HCT116 (cell line): ENCODE results near the gene PRKN. TPM values are rescaled to one million over a fixed set of nuclear protein-coding genes. Genes with fewer than 3 reads are reported as not detected.

Experiments used
- ATAC-seq: fragments of 200-7000 bp; cut with Tn5 transposase; 2 replicates; pipeline ENCODE4 v1.9.1; 2020; ENCODE audit warnings: mild to moderate bottlenecking, moderate library complexity
- BruUV-seq: library from RNA; stranded (reverse); fragments of 400-500 nt; replicated peaks from 2 replicates; lab custom pipeline; 2021; lab: Mats Ljungman, UMichigan
- CTCF ChIA-PET: fragments of 300-600 bp; sonication (Branson Sonifier 250); formaldehyde crosslinking; loops from one replicate; lab custom pipeline; 2021; ENCODE audit warnings: antibody characterized with exemption; lab: Charles Lee
- POLR2A ChIA-PET: fragments of 300-600, 350-600 bp; sonication (Branson Sonifier 250); formaldehyde crosslinking; loops from one replicate; lab custom pipeline; 2021; ENCODE audit warnings: antibody characterized with exemption; lab: Charles Lee
- RAD21 ChIA-PET, 2 experiments: fragments of 300-600 bp; sonication (Branson Sonifier 250); formaldehyde crosslinking; loops; one replicate each; lab custom pipeline; 2023; ENCODE audit warnings: low total read pairs in 2 of 2; ENCODE audit not compliant: uncharacterized antibody in 2 of 2, unreplicated experiment in 2 of 2, low non-redundant PET in 1 of 2; lab: Charles Lee
- DNase-seq: peaks from one replicate; pipeline ENCODE4 v3.0.0-alpha.2; 2010; ENCODE audit warnings: low read depth, low spot score
- H2AFZ ChIP-seq: fragments of 200-600 bp; shearing (Covaris generic), sonication (generic); 2 replicates; pipeline ENCODE4 v1.6.1; 2017; ENCODE audit warnings: low read depth, mixed run types, mixed read lengths, antibody characterized with exemption, low read length; ENCODE audit not compliant: poor library complexity, severe bottlenecking
- H3K27ac ChIP-seq: 2 replicates; pipeline ENCODE4 v1.5.1; 2012; ENCODE audit warnings: low read depth, low read length
- H3K27me3 ChIP-seq: fragments of 200-600 bp; sonication (generic); 2 replicates; pipeline ENCODE4 v1.6.1; 2016; ENCODE audit warnings: mixed run types, low read length, mixed read lengths; ENCODE audit not compliant: insufficient read depth
- H3K36me3 ChIP-seq, 2 experiments: fragments of 200-500 bp in 1 of 2; fragments of 200-600 bp in 1 of 2; sonication (Bioruptor generic) in 1 of 2; sonication (generic) in 1 of 2; 2 replicates each; pipeline versions ENCODE4 v1.5.1 to v1.6.1; 2014 to 2016; ENCODE audit warnings: low read length in 2 of 2, inconsistent platforms in 1 of 2, mixed read lengths in 1 of 2, mixed run types in 1 of 2; ENCODE audit not compliant: insufficient read depth in 2 of 2, control insufficient read depth in 1 of 2
- H3K4me1 ChIP-seq, 2 experiments: fragments of 200-600 bp in 1 of 2; sonication (generic) in 1 of 2; 2 replicates each; pipeline versions ENCODE4 v1.5.1 to v1.6.1; 2012 to 2017; ENCODE audit warnings: low read length in 2 of 2, inconsistent platforms in 1 of 2, mild to moderate bottlenecking in 1 of 2, mixed read lengths in 1 of 2, mixed run types in 1 of 2, moderate library complexity in 1 of 2; ENCODE audit not compliant: insufficient read depth in 2 of 2, control insufficient read depth in 1 of 2
- H3K4me2 ChIP-seq: fragments of 200-600 bp; sonication (generic); 2 replicates; pipeline ENCODE4 v1.6.1; 2017; ENCODE audit warnings: mixed run types, low read length, mixed read lengths
- H3K4me3 ChIP-seq, 2 experiments: fragments of 200-600 bp in 1 of 2; sonication (generic) in 1 of 2; replicated peaks in 1 of 2; 2 replicates each; pipeline ENCODE4 v1.5.1; 2011 to 2016; ENCODE audit warnings: low read length in 2 of 2, control low read depth in 1 of 2, low read depth in 1 of 2, mild to moderate bottlenecking in 1 of 2, mixed read lengths in 1 of 2, mixed run types in 1 of 2
- H3K79me2 ChIP-seq: fragments of 200-600 bp; sonication (generic); 2 replicates; pipeline ENCODE4 v1.6.1; 2017; ENCODE audit warnings: mild to moderate bottlenecking, mixed run types, low read length, moderate library complexity, mixed read lengths; ENCODE audit not compliant: insufficient read depth
- H3K9ac ChIP-seq: fragments of 200-600 bp; sonication (generic); 2 replicates; pipeline ENCODE4 v1.6.1; 2016; ENCODE audit warnings: low read length, mixed read lengths
- H3K9me2 ChIP-seq: fragments of 200-600 bp; sonication (generic), shearing (Covaris generic); 2 replicates; pipeline ENCODE4 v1.6.1; 2017; ENCODE audit warnings: mixed run types, mild to moderate bottlenecking, moderate library complexity; ENCODE audit not compliant: insufficient read depth
- H3K9me3 ChIP-seq, 2 experiments: fragments of 200-500 bp in 1 of 2; fragments of 200-600 bp in 1 of 2; sonication (Bioruptor generic) in 1 of 2; sonication (generic) in 1 of 2; 2 replicates each; pipeline ENCODE4 v1.6.1; 2014 to 2017; ENCODE audit warnings: low read length in 2 of 2, mixed read lengths in 2 of 2, inconsistent platforms in 1 of 2, low read depth in 1 of 2, mild to moderate bottlenecking in 1 of 2, mixed run types in 1 of 2, moderate library complexity in 1 of 2; ENCODE audit not compliant: control insufficient read depth in 1 of 2, insufficient read depth in 1 of 2
- H4K20me1 ChIP-seq: fragments of 200-600 bp; sonication (generic), shearing (Covaris generic); 2 replicates; pipeline ENCODE4 v1.6.1; 2017; ENCODE audit warnings: mixed run types, mild to moderate bottlenecking, moderate library complexity; ENCODE audit not compliant: insufficient read depth
- CBX3 ChIP-seq: IDR thresholded peaks from 2 replicates; pipeline ENCODE4 v1.6.1; 2012; ENCODE audit warnings: low read depth
- ELF1 ChIP-seq: IDR thresholded peaks from 2 replicates; pipeline ENCODE4 v1.6.1; 2012; ENCODE audit warnings: low read depth, borderline replicate concordance
- EZH2 ChIP-seq: fragments of 200-600 bp; sonication (generic); IDR thresholded peaks from 2 replicates; pipeline ENCODE4 v1.6.1; 2017; ENCODE audit warnings: antibody characterized with exemption, mixed run types
- SP1 ChIP-seq: IDR thresholded peaks from 2 replicates; pipeline ENCODE4 v1.6.1; 2012; ENCODE audit warnings: low read depth
- ZFX ChIP-seq: fragments of 450-650 bp; IDR thresholded peaks from 2 replicates; pipeline ENCODE4 v1.6.1; 2017
- intact Hi-C: fragments of 100-400 bp; cut with micrococcal nuclease; formaldehyde crosslinking; loops from 2 replicates; pipeline ENCODE4 v1.10.0; 2022
- total RNA-seq: library from RNA; stranded (reverse); gene quantifications from one replicate; pipeline ENCODE4 v1.2.1, GENCODE V29; 2021; ENCODE audit not compliant: unreplicated experiment
- TF ChIP-seq, protein P1 (sequence below), 3 experiments: fragments of 200-600 bp in 1 of 3; sonication (generic) in 1 of 3; IDR thresholded peaks in 2 of 3; conservative IDR thresholded peaks in 1 of 3; 2 replicates each; pipeline ENCODE4 v1.5.1; 2012 to 2017; ENCODE audit warnings: low read depth in 2 of 3, low read length in 2 of 3, antibody characterized with exemption in 1 of 3, borderline replicate concordance in 1 of 3, control low read depth in 1 of 3, mild to moderate bottlenecking in 1 of 3, mixed read lengths in 1 of 3, mixed run types in 1 of 3, moderate library complexity in 1 of 3; ENCODE audit not compliant: insufficient read depth in 1 of 3
- TF ChIP-seq, protein P2 (sequence below): IDR thresholded peaks from 2 replicates; pipeline ENCODE4 v1.6.1; 2012

PRKN gene
- total RNA-seq, 1 experiment from 2014 or later = 2.6 TPM

DNA sequence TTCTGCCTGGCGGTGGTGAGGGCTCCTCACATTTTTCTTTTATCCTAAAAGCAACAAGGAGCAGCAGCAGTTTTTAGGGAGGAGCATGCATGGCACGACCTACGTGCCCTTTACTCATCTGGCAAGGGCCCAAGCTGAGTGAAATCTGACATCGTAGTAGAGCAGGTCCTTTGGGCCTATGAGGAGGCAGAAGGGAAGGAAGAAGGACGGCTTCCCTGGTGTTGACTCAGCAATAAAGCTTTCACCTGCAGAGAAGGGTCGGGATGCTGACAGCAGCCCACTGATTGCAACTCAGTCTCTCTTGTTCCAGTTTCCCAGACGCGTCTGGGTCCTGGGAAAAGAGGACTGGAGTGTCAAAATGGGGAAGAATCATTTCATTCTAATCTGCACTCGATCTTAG lies 1044.6 kb downstream of the PRKN start (continued):
- no peak for TF ChIP-seq EZH2
- TF ChIP-seq, protein P1, sequence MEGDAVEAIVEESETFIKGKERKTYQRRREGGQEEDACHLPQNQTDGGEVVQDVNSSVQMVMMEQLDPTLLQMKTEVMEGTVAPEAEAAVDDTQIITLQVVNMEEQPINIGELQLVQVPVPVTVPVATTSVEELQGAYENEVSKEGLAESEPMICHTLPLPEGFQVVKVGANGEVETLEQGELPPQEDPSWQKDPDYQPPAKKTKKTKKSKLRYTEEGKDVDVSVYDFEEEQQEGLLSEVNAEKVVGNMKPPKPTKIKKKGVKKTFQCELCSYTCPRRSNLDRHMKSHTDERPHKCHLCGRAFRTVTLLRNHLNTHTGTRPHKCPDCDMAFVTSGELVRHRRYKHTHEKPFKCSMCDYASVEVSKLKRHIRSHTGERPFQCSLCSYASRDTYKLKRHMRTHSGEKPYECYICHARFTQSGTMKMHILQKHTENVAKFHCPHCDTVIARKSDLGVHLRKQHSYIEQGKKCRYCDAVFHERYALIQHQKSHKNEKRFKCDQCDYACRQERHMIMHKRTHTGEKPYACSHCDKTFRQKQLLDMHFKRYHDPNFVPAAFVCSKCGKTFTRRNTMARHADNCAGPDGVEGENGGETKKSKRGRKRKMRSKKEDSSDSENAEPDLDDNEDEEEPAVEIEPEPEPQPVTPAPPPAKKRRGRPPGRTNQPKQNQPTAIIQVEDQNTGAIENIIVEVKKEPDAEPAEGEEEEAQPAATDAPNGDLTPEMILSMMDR (IDR thresholded peaks at IDR 0.05 in 2 of 3, conservative IDR thresholded peaks at IDR 0.05 in 1 of 3; ENCODE audit: borderline replicate concordance in 1 of 3, insufficient read depth in 1 of 3, low read depth in 2 of 3, low read length in 2 of 3) = no peak
- TF ChIP-seq ELF1 = no peak

DNA sequence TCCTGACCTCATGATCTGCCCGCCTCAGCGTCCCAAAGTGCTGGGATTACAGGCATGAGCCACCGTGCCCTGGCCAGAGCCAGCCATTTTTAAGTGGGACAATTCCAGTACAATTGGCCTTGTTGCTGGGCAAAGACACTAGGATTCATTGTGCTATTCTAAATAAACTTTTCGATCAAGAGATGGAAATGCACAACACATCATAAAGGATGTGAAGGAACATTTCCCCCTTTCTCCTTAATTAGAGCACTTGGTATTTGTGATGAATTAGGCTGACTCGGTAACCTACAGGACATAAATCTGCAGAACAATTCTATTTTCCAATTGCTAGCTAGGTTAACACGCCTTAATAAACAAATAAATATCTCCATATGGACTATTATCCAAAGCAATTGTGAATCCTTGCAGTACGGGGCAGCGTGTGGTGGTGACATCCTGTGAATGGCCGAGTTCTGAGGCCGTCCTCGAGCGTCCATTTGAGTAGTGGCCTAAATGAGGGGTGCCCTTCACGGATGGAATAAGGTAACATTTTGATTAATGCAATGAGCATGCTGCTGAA lies 1047.5 kb downstream of the PRKN start:
- no peaks in the 10 kb centered on the region for H3K9me2 ChIP-seq
- no peak overlapping the region for H3K9ac ChIP-seq
- H4K20me1 ChIP-seq = no peaks in the 10 kb centered on the region
- no peaks in the 10 kb centered on the region for H3K79me2 ChIP-seq
- no TSS peak for BruUV-seq
- H2AFZ ChIP-seq = no peak overlapping the region
- no peak for ATAC-seq
- H3K4me3 ChIP-seq = no peak overlapping the region
- H3K4me1 ChIP-seq = no peaks in the 10 kb centered on the region
- RAD21 ChIA-PET = no interaction called here
- TF ChIP-seq CBX3 (no peak), SP1 (no peak), ZFX (no peak)
- TF ChIP-seq, protein P2, sequence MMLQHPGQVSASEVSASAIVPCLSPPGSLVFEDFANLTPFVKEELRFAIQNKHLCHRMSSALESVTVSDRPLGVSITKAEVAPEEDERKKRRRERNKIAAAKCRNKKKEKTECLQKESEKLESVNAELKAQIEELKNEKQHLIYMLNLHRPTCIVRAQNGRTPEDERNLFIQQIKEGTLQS = no peak
- no peak for DNase-seq
- no peaks in the 10 kb centered on the region for H3K36me3 ChIP-seq
- CTCF ChIA-PET = no interaction called here
- H3K4me2 ChIP-seq = no peak overlapping the region
- intact Hi-C loops = no loop called here
- POLR2A ChIA-PET = no interaction called here
- no peak overlapping the region for H3K27ac ChIP-seq
- H3K27me3 ChIP-seq = no peaks in the 10 kb centered on the region
- no peaks in the 10 kb centered on the region for H3K9me3 ChIP-seq
